HEK293T (cell line): ENCODE measurements around the gene KRTAP12-4.
"Not testable (repeated sequence)": the region's sequence is repeated elsewhere in the genome, so short reads cannot be mapped to it uniquely, and the experiment has no call there.

ENCODE experiments used
- CTCF ChIA-PET: fragments of 350-600 bp; formaldehyde crosslinking; extraction: SDS; loops from one replicate; lab custom pipeline; 2021; ENCODE audit warnings: antibody characterized with exemption, inconsistent platforms; lab: Yijun Ruan, JAX
- POLR2A ChIA-PET: fragments of 350-600 bp; formaldehyde crosslinking; extraction: SDS; loops from one replicate; lab custom pipeline; 2020; ENCODE audit warnings: antibody characterized with exemption, inconsistent platforms; lab: Yijun Ruan, JAX
- DNase-seq: peaks from one replicate; pipeline ENCODE4 v3.0.0; 2012; ENCODE audit warnings: mixed read lengths; ENCODE audit errors: extremely low spot score
- ARNT ChIP-seq: fragments of 450-650 bp; IDR thresholded peaks from 2 replicates; pipeline ENCODE4 v1.6.1; 2017; ENCODE audit warnings: mild to moderate bottlenecking
- CTBP1 ChIP-seq: fragments of 450-650 bp; IDR thresholded peaks from 2 replicates; pipeline ENCODE4 v1.6.1; 2016; ENCODE audit warnings: borderline replicate concordance
- ELF4 ChIP-seq: fragments of 450-650 bp; IDR thresholded peaks from 2 replicates; pipeline ENCODE4 v1.6.1; 2017; ENCODE audit warnings: antibody characterized with exemption
- FOXA1 ChIP-seq: fragments of 450-650 bp; IDR thresholded peaks from 2 replicates; pipeline ENCODE4 v1.6.1; 2016; ENCODE audit warnings: mild to moderate bottlenecking
- FOXK2 ChIP-seq: fragments of 450-650 bp; IDR thresholded peaks from 2 replicates; pipeline ENCODE4 v1.6.1; 2016; ENCODE audit warnings: mild to moderate bottlenecking
- FOXM1 ChIP-seq: fragments of 450-650 bp; IDR thresholded peaks from 2 replicates; pipeline ENCODE4 v1.6.1; 2017; ENCODE audit warnings: mild to moderate bottlenecking, borderline replicate concordance
- HDGF ChIP-seq: fragments of 450-650 bp; IDR thresholded peaks from 2 replicates; pipeline ENCODE4 v1.6.1; 2017; ENCODE audit warnings: antibody characterized with exemption, borderline replicate concordance
- L3MBTL2 ChIP-seq: fragments of 450-650 bp; conservative IDR thresholded peaks from 2 replicates; pipeline ENCODE4 v1.6.1; 2016; ENCODE audit warnings: mild to moderate bottlenecking
- LEF1 ChIP-seq: fragments of 450-650 bp; IDR thresholded peaks from 2 replicates; pipeline ENCODE4 v1.6.1; 2017; ENCODE audit warnings: mild to moderate bottlenecking, borderline replicate concordance
- NFRKB ChIP-seq: fragments of 450-650 bp; IDR thresholded peaks from 2 replicates; pipeline ENCODE4 v1.6.1; 2016; ENCODE audit warnings: mild to moderate bottlenecking, moderate library complexity
- PKNOX1 ChIP-seq: fragments of 450-650 bp; IDR thresholded peaks from 2 replicates; pipeline ENCODE4 v1.6.1; 2016
- SP1 ChIP-seq: fragments of 450-650 bp; IDR thresholded peaks from 2 replicates; pipeline ENCODE4 v1.6.1; 2017
- SUZ12 ChIP-seq: fragments of 450-650 bp; IDR thresholded peaks from 2 replicates; pipeline ENCODE4 v1.6.1; 2016; ENCODE audit warnings: mild to moderate bottlenecking
- TARDBP ChIP-seq: fragments of 450-650 bp; IDR thresholded peaks from 2 replicates; pipeline ENCODE4 v1.6.1; 2016
- ZNF384 ChIP-seq: fragments of 450-650 bp; IDR thresholded peaks from 2 replicates; pipeline ENCODE4 v1.6.1; 2016

The KRTAP12-4 gene

GRCh38 chr21:44644878-44645277 lies 9.6 kb downstream of the KRTAP12-4 start:
- no peak for DNase-seq
- ChIA-PET CTCF (no interaction called here), POLR2A (no interaction called here)
- no peak for TF ChIP-seq CTBP1
- no peak for TF ChIP-seq FOXM1
- TF ChIP-seq TARDBP, result no peak
- no peak for TF ChIP-seq SUZ12
- TF ChIP-seq FOXA1, result no peak

- POLR2A ChIA-PET, result no interaction called here
- no peak for DNase-seq
- no peak for TF ChIP-seq ZNF384
- no peak for TF ChIP-seq HDGF
- no peak for TF ChIP-seq FOXM1
- no peak for TF ChIP-seq SP1
- TF ChIP-seq LEF1, result no peak
- TF ChIP-seq PKNOX1, result no peak
- TF ChIP-seq CTBP1, result no peak
- TF ChIP-seq SUZ12, result no peak
- no peak for TF ChIP-seq ELF4
- no peak for TF ChIP-seq TARDBP
- no peak for TF ChIP-seq NFRKB
- TF ChIP-seq FOXK2, result no peak
- no peak for TF ChIP-seq ARNT
- TF ChIP-seq FOXA1, result no peak
- CTCF ChIA-PET, result no interaction called here
Measured at GRCh38 chr21:44643741-44644310, 10.6 kb downstream of the KRTAP12-4 start.

- DNase-seq, result no peak
- ChIA-PET POLR2A (no interaction called here), CTCF (no interaction called here)
- TF ChIP-seq HDGF (no peak), TARDBP (no peak), ZNF384 (no peak), FOXM1 (no peak)
Measured at GRCh38 chr21:44640761-44641160, 13.7 kb downstream of the KRTAP12-4 start.

GRCh38 chr21:44639331-44639655 lies 15.2 kb downstream of the KRTAP12-4 start:
- DNase-seq, result no peak
- ChIA-PET POLR2A (no interaction called here), CTCF (no interaction called here)
- no peak for TF ChIP-seq L3MBTL2
- no peak for TF ChIP-seq FOXK2
- no peak for TF ChIP-seq ARNT

- POLR2A ChIA-PET, CTCF ChIA-PET, DNase-seq: not testable (repeated sequence)
Measured at GRCh38 chr21:44638506-44639330, 15.7 kb downstream of the KRTAP12-4 start.

GRCh38 chr21:44637851-44638348 lies 16.6 kb downstream of the KRTAP12-4 start:
- DNase-seq, CTCF ChIA-PET, POLR2A ChIA-PET: not testable (repeated sequence)

- DNase-seq, result no peak
- POLR2A ChIA-PET, result no interaction called here
- CTCF ChIA-PET, result interaction anchor here (0.6 kb wide), 1 partner anchor 34 kb away, joined by 4 read pairs; no protein-coding TSS in a partner anchor
- TF ChIP-seq L3MBTL2 (no peak), PKNOX1 (no peak), FOXM1 (no peak), LEF1 (no peak)
Measured at GRCh38 chr21:44637018-44637850, 17.2 kb downstream of the KRTAP12-4 start, which contains the start of gene KRTAP10-10. Gene KRTAP10-10, plus strand, starts transcription at chr21:44637356. Its CDS starts 62 bp downstream, at chr21:44637418.
